ENCODE results near the gene AGBL4. TPM values are rescaled to one million over a fixed set of nuclear protein-coding genes. Genes with fewer than 3 reads are reported as not detected.

Gene AGBL4
- total RNA-seq, 2 experiments from 2014 or later, result not detected

GRCh38 chr1:48726139-48726538 lies 1297.6 kb downstream of the AGBL4 start:
- ChIA-PET POLR2A (no interaction called here), CTCF (no interaction called here)
- Mint-ChIP-seq H3K36me3 (ENCODE audit: low read depth) (no peaks in the 10 kb centered on the region), H3K4me3 (no peak overlapping the region), H3K27me3 (no peaks in the 10 kb centered on the region), H3K27ac (no peak overlapping the region), H3K4me1 (peaks cover 2% of the 10 kb centered on the region), H3K9me3 (no peaks in the 10 kb centered on the region)
- no peak for DNase-seq

- no peak for DNase-seq
- Mint-ChIP-seq H3K9me3 (no peaks in the 10 kb centered on the region), H3K4me1 (peaks cover 2% of the 10 kb centered on the region), H3K27ac (no peak overlapping the region), H3K4me3 (no peak overlapping the region), H3K36me3 (ENCODE audit: low read depth) (no peaks in the 10 kb centered on the region), H3K27me3 (no peaks in the 10 kb centered on the region)
- ChIA-PET POLR2A (no interaction called here), CTCF (no interaction called here)
Measured at GRCh38 chr1:48725341-48726046, 1298.3 kb downstream of the AGBL4 start.

GRCh38 chr1:48720929-48721328 lies 1302.8 kb downstream of the AGBL4 start:
- no peaks in the 10 kb centered on the region for H3K4me1 Mint-ChIP-seq
- H3K9me3 Mint-ChIP-seq, result no peaks in the 10 kb centered on the region
- ChIA-PET CTCF (no interaction called here), POLR2A (no interaction called here)
- no peak overlapping the region for H3K27ac Mint-ChIP-seq
- H3K36me3 Mint-ChIP-seq (ENCODE audit: low read depth), result no peaks in the 10 kb centered on the region
- DNase-seq, result no peak
- H3K27me3 Mint-ChIP-seq, result no peaks in the 10 kb centered on the region
- no peak overlapping the region for H3K4me3 Mint-ChIP-seq

- no peak for DNase-seq
- Mint-ChIP-seq H3K9me3 (no peaks in the 10 kb centered on the region), H3K27ac (no peak overlapping the region), H3K4me3 (no peak overlapping the region), H3K36me3 (ENCODE audit: low read depth) (no peaks in the 10 kb centered on the region), H3K4me1 (no peaks in the 10 kb centered on the region), H3K27me3 (no peaks in the 10 kb centered on the region)
- ChIA-PET POLR2A (no interaction called here), CTCF (no interaction called here)
Measured at GRCh38 chr1:48718705-48719104, 1305.0 kb downstream of the AGBL4 start.

GRCh38 chr1:48718116-48718630 lies 1305.6 kb downstream of the AGBL4 start:
- H3K27me3 Mint-ChIP-seq, result no peaks in the 10 kb centered on the region

GRCh38 chr1:48717082-48717481 lies 1306.7 kb downstream of the AGBL4 start:
- CTCF ChIA-PET, result no interaction called here
- Mint-ChIP-seq H3K27ac (no peak overlapping the region), H3K27me3 (no peaks in the 10 kb centered on the region), H3K4me3 (no peak overlapping the region), H3K36me3 (ENCODE audit: low read depth) (no peaks in the 10 kb centered on the region), H3K4me1 (no peaks in the 10 kb centered on the region), H3K9me3 (no peaks in the 10 kb centered on the region)
- POLR2A ChIA-PET, result no interaction called here
- no peak for DNase-seq

More at GRCh38 chr1:48718116-48718630, 1305.6 kb downstream of the AGBL4 start:
- H3K27ac Mint-ChIP-seq, result no peak overlapping the region
- no peak for DNase-seq
- H3K36me3 Mint-ChIP-seq (ENCODE audit: low read depth), result no peaks in the 10 kb centered on the region
- POLR2A ChIA-PET, result no interaction called here
- CTCF ChIA-PET, result no interaction called here
- no peaks in the 10 kb centered on the region for H3K4me1 Mint-ChIP-seq
- H3K9me3 Mint-ChIP-seq, result no peaks in the 10 kb centered on the region
- H3K4me3 Mint-ChIP-seq, result no peak overlapping the region

- no peak overlapping the region for H3K27ac Mint-ChIP-seq
- no peaks in the 10 kb centered on the region for H3K36me3 Mint-ChIP-seq (ENCODE audit: low read depth)
- H3K9me3 Mint-ChIP-seq, result no peaks in the 10 kb centered on the region
- POLR2A ChIA-PET, result no interaction called here
- H3K4me1 Mint-ChIP-seq, result no peaks in the 10 kb centered on the region
- CTCF ChIA-PET, result no interaction called here
- no peak for DNase-seq
- H3K27me3 Mint-ChIP-seq, result no peaks in the 10 kb centered on the region
- H3K4me3 Mint-ChIP-seq, result no peak overlapping the region
Measured at GRCh38 chr1:48715921-48716320, 1307.8 kb downstream of the AGBL4 start.

- no peaks in the 10 kb centered on the region for H3K9me3 Mint-ChIP-seq
- H3K36me3 Mint-ChIP-seq (ENCODE audit: low read depth), result no peaks in the 10 kb centered on the region
- no peak overlapping the region for H3K27ac Mint-ChIP-seq
- POLR2A ChIA-PET, result no interaction called here
- H3K27me3 Mint-ChIP-seq, result no peaks in the 10 kb centered on the region
- no peak overlapping the region for H3K4me3 Mint-ChIP-seq
- DNase-seq, result no peak
- H3K4me1 Mint-ChIP-seq, result no peaks in the 10 kb centered on the region
- CTCF ChIA-PET, result no interaction called here
Measured at GRCh38 chr1:48710915-48711314, 1312.8 kb downstream of the AGBL4 start.

GRCh38 chr1:48710318-48710717 lies 1313.4 kb downstream of the AGBL4 start:
- H3K27me3 Mint-ChIP-seq, result no peaks in the 10 kb centered on the region
- no peaks in the 10 kb centered on the region for H3K4me1 Mint-ChIP-seq
- H3K36me3 Mint-ChIP-seq (ENCODE audit: low read depth), result no peaks in the 10 kb centered on the region
- H3K9me3 Mint-ChIP-seq, result no peaks in the 10 kb centered on the region
- ChIA-PET POLR2A (no interaction called here), CTCF (no interaction called here)
- H3K4me3 Mint-ChIP-seq, result no peak overlapping the region
- no peak overlapping the region for H3K27ac Mint-ChIP-seq
- DNase-seq, result no peak

GRCh38 chr1:48704736-48705135 lies 1319.0 kb downstream of the AGBL4 start:
- Mint-ChIP-seq H3K9me3 (no peaks in the 10 kb centered on the region), H3K27ac (no peak overlapping the region), H3K36me3 (ENCODE audit: low read depth) (no peaks in the 10 kb centered on the region), H3K4me3 (no peak overlapping the region), H3K27me3 (peaks cover 4% of the 10 kb centered on the region), H3K4me1 (no peaks in the 10 kb centered on the region)
- CTCF ChIA-PET, result interaction anchor here (1.0 to 1.7 kb wide), 2 partner anchors 9 to 27 kb away, joined by 3 to 6 read pairs; no protein-coding TSS in a partner anchor
- DNase-seq, result no peak
- POLR2A ChIA-PET, result no interaction called here

- Mint-ChIP-seq H3K36me3 (ENCODE audit: low read depth) (no peaks in the 10 kb centered on the region), H3K27me3 (peaks cover 4% of the 10 kb centered on the region), H3K4me3 (no peak overlapping the region), H3K9me3 (no peaks in the 10 kb centered on the region), H3K4me1 (no peaks in the 10 kb centered on the region), H3K27ac (no peak overlapping the region)
- ChIA-PET CTCF (no interaction called here), POLR2A (no interaction called here)
- no peak for DNase-seq
Measured at GRCh38 chr1:48701445-48701844, 1322.3 kb downstream of the AGBL4 start.

- DNase-seq, result peak; percentile 53
- POLR2A ChIA-PET, result no interaction called here
- no peak overlapping the region for H3K4me3 Mint-ChIP-seq
- H3K27ac Mint-ChIP-seq, result no peak overlapping the region
- no peaks in the 10 kb centered on the region for H3K27me3 Mint-ChIP-seq
- H3K36me3 Mint-ChIP-seq (ENCODE audit: low read depth), result no peaks in the 10 kb centered on the region
- H3K4me1 Mint-ChIP-seq, result no peaks in the 10 kb centered on the region
- no peaks in the 10 kb centered on the region for H3K9me3 Mint-ChIP-seq
- CTCF ChIA-PET, result interaction anchor here (0.9 to 3.2 kb wide), 7 partner anchors 11 to 126 kb away, joined by 3 to 17 read pairs (median 3); no protein-coding TSS in a partner anchor
Measured at GRCh38 chr1:48697066-48697707, 1326.6 kb downstream of the AGBL4 start.

GRCh38 chr1:48695161-48695560 lies 1328.6 kb downstream of the AGBL4 start:
- DNase-seq, result no peak
- CTCF ChIA-PET, result interaction anchor here (1.7 kb wide), 1 partner anchor 18 kb away, joined by 5 read pairs; no protein-coding TSS in a partner anchor
- H3K27me3 Mint-ChIP-seq, result no peaks in the 10 kb centered on the region

More at GRCh38 chr1:48695161-48695560, 1328.6 kb downstream of the AGBL4 start:
- Mint-ChIP-seq H3K4me3 (no peak overlapping the region), H3K9me3 (no peaks in the 10 kb centered on the region), H3K36me3 (ENCODE audit: low read depth) (no peaks in the 10 kb centered on the region), H3K4me1 (no peaks in the 10 kb centered on the region), H3K27ac (no peak overlapping the region)
- POLR2A ChIA-PET, result no interaction called here
